ENCODE measurements around the gene RABEP2. TPM values are rescaled to one million over a fixed set of nuclear protein-coding genes. Genes with fewer than 3 reads are reported as not detected.

RABEP2 gene
- total RNA-seq, 1 donor from 2014 or later = 23.3 TPM

Small RNAs within 50 kb of the gene (small RNA-seq; reads per million reads assigned to genes)
- gene RF00416 (ENCODE audit: low replicate concordance) = not detected

Other genes with a start within 250 kb of the RABEP2 start
- gene EIF3C, start 213.8 kb downstream of the RABEP2 start, total RNA-seq = 170 TPM
- gene NPIPB9, start 173.5 kb downstream of the RABEP2 start, total RNA-seq = 6.3 TPM
- 48.2 TPM for gene ATXN2L, start 102.2 kb downstream of the RABEP2 start, total RNA-seq
- 51.9 TPM for gene TUFM, start 78.9 kb downstream of the RABEP2 start, total RNA-seq
- 10.9 TPM for gene SH2B1, start 61.4 kb downstream of the RABEP2 start, total RNA-seq
- 64.1 TPM for gene ATP2A1, start 46.8 kb downstream of the RABEP2 start, total RNA-seq
- not detected for gene CD19, start 6.7 kb upstream of the RABEP2 start, total RNA-seq
- 18.3 TPM for gene NFATC2IP, start 25.7 kb upstream of the RABEP2 start, total RNA-seq
- gene SPNS1, start 49.5 kb upstream of the RABEP2 start, total RNA-seq = 16.5 TPM
- gene LAT, start 59.8 kb upstream of the RABEP2 start, total RNA-seq = 1.6 TPM

Measured in skin of body (tissue), 2 donors.